SHP77 (cell line): ENCODE results near the gene GALK1.
"Not testable (repeated sequence)": the region's sequence is repeated elsewhere in the genome, so short reads cannot be mapped to it uniquely, and the experiment has no call there.

Source experiments
- DNase-seq, 2 experiments: peaks; one replicate each; lab custom pipeline; 2025; lab: John Stamatoyannopoulos, UW

Gene GALK1

DNA sequence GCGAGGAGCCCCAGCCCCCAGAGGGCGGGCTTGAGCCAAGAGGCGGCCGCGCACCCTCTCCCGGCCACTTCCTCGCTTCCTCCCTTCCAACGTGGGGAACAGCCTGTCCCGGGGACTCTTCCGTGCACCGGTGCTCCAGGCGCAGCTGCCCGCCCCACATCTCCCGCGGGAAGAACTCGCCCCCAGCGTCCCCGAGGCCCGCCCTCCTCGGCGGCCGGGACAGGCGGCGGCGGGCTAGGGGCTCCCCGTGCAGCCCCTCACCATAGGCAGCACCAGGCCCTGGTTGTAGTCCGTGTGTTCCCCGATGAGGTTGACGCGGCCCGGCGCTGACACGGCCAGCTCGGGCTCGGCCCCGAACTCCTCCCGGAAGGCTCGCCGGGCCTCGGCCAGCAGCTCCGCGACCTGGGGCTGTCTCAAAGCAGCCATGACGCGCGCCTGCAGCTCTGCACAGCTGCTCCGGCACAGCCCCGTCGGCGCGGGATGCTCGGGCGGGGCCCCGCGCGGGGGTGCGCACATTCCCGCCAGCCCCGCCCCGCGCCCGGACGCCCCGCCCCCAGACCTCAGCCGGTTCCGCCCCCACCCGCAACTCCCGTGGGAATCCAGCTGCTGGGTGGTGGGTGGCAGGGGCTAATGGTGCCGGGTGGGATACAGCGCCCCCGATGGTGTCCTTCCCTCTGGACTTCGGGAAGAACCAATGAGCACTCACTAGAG lies at the start of gene GALK1:
Gene GALK1 (minus strand): TSS at position 482 of the 711 bp plus-strand sequence. CDS start 56 bp downstream, at position 426.
- peak; percentile 49 to 73 for DNase-seq

- DNase-seq, result no peak
Measured at GRCh38 chr17:75814021-75814395, 49.0 kb upstream of the GALK1 start.

- DNase-seq, result no peak
Measured at GRCh38 chr17:75813081-75814020, 48.4 kb upstream of the GALK1 start.

DNA sequence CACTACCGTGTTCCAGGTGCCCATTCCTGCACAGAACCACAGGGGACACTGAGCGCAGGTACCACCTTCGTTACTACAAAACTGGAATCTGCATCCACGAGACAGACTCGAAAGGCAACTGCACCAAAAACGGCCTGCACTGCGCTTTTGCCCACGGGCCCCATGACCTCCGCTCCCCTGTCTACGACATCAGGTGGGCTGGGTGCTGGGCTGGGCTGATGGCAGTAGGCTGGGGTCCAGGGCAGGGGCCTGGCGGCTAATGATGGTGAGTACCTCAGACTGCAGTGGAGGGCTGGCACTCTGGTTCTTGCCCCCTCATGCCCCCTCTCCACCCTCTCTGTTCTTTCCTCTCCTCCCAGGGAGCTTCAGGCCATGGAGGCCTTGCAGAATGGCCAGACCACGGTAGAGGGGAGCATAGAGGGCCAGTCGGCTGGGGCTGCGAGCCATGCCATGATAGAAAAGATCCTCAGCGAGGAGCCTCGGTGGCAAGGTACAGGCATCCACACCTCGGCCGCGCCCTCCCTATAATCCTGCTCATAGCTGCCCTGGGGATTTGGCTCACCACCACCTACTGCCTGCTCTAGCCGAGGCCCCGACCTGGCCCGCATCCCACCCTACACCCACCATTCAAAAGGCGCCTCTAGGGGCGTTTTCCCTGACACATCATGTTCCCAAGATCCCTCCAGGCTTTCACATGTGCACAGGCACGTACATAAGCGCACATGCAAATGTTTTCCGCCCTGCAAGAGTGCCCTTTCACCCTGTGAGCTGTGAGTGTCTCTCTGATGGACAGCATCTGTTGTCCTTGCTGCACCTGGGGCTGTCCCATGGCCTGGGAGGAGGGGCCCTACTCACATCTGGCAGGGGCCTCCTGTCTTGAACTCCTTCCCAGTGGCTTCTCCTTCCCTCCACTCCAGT lies 47.4 kb upstream of the GALK1 start:
- DNase-seq, result no peak

DNA sequence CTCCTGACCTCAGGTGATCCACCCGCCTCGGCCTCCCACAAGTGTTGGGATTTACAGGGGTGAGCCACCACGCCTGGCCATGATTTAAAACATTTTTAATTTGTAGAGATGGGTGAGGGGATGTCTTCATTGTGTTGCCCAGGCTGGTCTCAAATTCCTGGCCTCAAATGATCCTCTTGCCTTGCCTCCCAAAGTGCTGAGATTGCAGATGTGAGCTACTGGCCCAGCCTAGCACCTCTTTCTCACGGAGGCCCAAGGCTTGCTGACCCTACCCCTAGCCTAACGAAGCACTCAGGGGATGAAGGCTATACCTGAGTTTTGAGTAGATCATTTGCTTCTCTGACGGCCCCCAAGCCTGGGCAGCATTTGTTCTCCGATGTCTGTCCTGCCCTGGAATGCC lies 46.2 kb upstream of the GALK1 start:
- no peak for DNase-seq

- DNase-seq, result not testable (repeated sequence)
Measured at GRCh38 chr17:75810756-75811155, 45.8 kb upstream of the GALK1 start.

DNA sequence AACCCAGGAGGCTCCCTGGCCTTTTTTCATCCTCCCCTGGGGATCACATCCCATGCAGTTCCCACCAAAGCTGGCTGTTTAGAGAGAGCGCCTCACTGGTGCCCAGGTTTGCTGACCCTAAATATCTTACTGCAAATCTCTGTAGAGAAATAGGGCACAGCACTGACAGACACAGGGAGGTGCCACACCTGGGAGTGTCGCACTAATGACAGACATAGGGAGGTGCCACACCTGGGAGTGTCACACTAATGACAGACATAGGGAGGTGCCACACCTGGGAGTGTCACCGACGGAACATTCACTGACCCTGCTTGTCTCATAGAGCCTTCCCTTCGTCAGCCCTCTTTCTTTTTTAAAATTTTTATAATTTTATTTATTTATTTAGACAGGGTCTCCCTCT lies 45.2 kb upstream of the GALK1 start:
- no peak for DNase-seq

DNA sequence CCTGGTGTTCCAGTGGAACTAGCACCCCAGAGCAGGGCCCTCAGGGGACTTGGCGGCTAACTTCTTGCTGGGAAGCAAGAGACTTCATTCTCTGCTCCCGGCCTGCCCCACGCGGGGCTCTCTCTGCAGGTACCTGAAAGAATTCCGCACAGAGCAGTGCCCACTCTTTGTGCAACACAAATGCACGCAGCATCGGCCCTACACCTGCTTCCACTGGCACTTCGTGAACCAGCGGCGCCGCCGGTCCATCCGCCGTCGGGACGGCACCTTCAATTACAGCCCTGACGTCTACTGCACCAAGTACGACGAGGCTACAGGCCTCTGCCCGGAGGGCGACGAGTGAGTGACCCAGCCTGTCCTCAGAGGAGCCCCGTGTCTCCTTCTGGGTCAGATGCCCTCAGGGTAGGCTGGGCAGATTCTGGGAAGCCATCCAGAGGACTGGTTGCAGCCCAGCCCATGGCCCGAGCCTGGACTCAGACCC lies 44.7 kb upstream of the GALK1 start:
- no peak for DNase-seq

- no peak for DNase-seq
Measured at GRCh38 chr17:75808905-75809621, 44.1 kb upstream of the GALK1 start.

DNA sequence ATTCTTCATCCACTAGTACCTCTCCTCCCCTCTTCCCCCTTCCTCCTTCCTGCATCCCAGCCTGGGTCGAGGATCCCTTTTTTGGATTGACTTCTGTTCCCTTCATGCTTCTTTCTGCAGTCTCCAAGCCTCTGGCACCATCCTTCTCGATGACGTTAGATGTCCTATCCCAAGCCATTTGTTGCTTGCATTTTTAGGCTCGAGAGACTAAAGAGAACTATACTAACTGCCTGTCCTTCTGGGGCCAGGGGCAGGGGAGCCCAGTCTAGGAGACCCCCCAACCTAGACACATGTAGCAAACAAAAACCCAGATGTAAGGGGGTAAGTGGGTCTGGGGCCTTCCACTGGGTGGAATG lies 43.5 kb upstream of the GALK1 start:
- DNase-seq, result no peak

- DNase-seq, result no peak
Measured at GRCh38 chr17:75807861-75808260, 42.9 kb upstream of the GALK1 start.

DNA sequence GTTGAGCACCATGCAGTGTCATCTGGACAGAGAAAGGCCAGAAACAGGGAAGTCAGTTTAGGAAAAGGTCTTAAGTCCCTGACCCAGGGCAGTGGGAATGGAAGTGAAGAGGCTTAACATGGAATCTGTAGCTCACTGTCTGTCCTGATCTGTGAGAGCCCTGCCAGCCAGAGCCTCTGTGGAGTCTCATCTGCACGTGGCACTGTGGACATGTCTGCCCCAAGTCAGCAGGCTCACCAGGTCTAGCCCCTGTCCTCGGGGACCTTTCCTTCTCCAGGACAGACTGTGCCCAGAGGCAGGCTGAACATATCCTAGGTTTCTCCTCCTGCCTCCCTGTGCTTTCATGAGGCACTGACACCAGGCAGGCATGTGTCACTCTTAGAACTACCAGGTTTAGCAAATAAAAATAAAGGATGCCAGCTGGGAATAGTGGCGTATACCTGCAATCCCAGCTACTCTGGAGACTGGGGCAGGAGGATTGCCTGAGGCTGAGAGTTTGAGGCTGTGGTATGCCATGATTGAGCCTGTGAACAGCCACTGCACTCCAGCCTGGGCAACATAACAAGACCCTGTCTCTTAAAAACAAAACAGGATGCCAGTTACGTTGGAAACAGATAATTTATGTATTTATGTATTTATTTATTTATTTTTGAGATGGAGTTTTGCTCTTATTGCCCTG lies 42.0 kb upstream of the GALK1 start:
- no peak for DNase-seq

- no peak for DNase-seq
Measured at GRCh38 chr17:75803883-75804282, 38.9 kb upstream of the GALK1 start.

GRCh38 chr17:75799402-75799801 lies 34.4 kb upstream of the GALK1 start:
- no peak for DNase-seq

GRCh38 chr17:75795820-75796607 lies 31.0 kb upstream of the GALK1 start:
- DNase-seq, result no peak

DNA sequence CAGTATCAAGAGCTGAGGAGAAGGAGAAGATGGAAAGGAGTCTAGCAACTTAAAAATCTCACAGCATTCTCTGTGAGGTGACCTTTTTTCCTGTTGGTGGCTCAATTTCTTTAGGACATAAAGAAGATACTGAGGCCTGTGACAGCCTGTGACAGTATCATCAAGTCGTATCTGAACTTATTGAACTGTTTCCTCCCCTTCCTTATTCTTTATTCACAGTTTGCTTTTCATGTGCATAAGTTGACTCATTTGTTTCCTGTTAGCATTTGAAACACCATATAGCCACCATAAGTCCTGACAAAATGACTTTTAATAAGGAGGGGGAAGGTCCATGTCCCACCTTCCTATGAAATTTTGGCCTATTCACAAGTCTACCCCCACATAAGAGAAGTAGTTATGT lies 28.5 kb upstream of the GALK1 start:
- DNase-seq, result no peak

GRCh38 chr17:75791254-75791653 lies 26.3 kb upstream of the GALK1 start:
- DNase-seq, result no peak

DNA sequence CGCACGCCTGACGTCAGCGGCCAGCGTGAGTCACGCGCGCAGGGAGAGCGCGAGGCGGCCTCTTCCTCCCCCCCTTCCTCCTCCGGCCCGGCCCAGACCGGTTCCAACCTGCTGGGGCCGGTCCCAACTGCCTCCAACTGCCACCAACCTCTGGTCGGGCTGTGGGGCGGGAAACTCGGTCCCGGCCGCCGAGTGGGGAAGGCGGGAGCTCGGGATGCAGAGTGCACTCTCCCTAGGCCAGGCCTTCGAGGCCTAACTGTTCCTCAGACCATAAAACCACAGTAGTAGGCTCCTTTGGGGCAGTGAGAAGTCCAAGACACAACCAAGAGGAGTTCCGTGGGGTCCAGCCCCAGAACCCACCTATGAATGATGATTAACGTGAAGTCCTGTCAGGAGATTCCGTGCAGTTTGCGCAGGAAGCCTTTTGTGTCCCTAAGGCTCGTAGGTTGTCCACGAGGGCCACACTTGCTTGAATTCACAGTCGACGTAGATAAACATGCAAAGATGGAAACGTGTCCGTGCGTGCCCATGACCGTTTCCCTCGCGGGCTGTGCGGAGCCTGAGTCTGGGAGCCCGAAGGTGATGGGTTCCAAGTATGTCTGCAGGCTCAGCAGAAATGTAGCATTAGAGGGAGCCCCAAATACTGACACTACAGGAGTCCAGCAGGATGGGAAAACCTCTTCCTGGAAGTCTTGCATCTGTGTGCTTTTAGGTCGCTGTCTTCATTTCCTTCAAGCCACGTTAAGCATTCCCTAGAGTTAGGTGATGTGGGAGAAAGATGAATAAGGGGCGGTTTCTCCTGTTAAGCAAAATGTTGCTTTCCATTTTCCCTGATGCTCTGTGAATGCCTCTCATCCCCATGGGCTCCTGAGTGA lies 20.3 kb upstream of the GALK1 start:
- DNase-seq, result peak; percentile 86 to 89

- peak; percentile 99 for DNase-seq
Measured at GRCh38 chr17:75784473-75785015, 19.6 kb upstream of the GALK1 start, which contains the start of gene UNK. TSS of gene UNK (plus strand) at chr17:75784806. CDS start at chr17:75784881, 75 bp downstream.
